Neural crest cell (in vitro differentiated cells): Measurements from ENCODE around the gene GADD45B. TPM values are rescaled to one million over a fixed set of nuclear protein-coding genes. Genes with fewer than 3 reads are reported as not detected.

ENCODE experiments used
- DNase-seq: peaks from one replicate; pipeline ENCODE4 v3.0.0; 2021; ENCODE audit warnings: low read depth, mixed read lengths, low spot score
- H3K27ac Mint-ChIP-seq: one replicate; pipeline ENCODE4 v1.8.0; 2021; ENCODE audit warnings: mild to moderate bottlenecking, mixed read lengths; ENCODE audit not compliant: unreplicated experiment
- H3K27me3 Mint-ChIP-seq: 2 replicates; pipeline ENCODE4 v1.8.0; 2021; ENCODE audit warnings: low read depth, mild to moderate bottlenecking, mixed read lengths
- H3K36me3 Mint-ChIP-seq: 2 replicates; pipeline ENCODE4 v1.8.0; 2021; ENCODE audit warnings: low read depth, mild to moderate bottlenecking, mixed read lengths
- H3K4me1 Mint-ChIP-seq: 2 replicates; pipeline ENCODE4 v1.8.0; 2021; ENCODE audit warnings: mixed read lengths
- H3K4me3 Mint-ChIP-seq: one replicate; pipeline ENCODE4 v1.8.0; 2021; ENCODE audit warnings: mild to moderate bottlenecking, mixed read lengths
- H3K9me3 Mint-ChIP-seq: 2 replicates; pipeline ENCODE4 v1.8.0; 2021; ENCODE audit warnings: mixed read lengths
- total RNA-seq: library from RNA; stranded (reverse); gene quantifications from 2 replicates; pipeline ENCODE4 v1.2.1, GENCODE V29; 2021
- TF ChIP-seq, protein P1 (sequence below): fragments of 200-600 bp; sonication (generic); conservative IDR thresholded peaks from 2 replicates; pipeline ENCODE4 v1.5.0; 2021; ENCODE audit warnings: antibody characterized with exemption, mild to moderate bottlenecking

GADD45B gene
- total RNA-seq, 1 donor from 2014 or later: 4.1 TPM

DNA sequence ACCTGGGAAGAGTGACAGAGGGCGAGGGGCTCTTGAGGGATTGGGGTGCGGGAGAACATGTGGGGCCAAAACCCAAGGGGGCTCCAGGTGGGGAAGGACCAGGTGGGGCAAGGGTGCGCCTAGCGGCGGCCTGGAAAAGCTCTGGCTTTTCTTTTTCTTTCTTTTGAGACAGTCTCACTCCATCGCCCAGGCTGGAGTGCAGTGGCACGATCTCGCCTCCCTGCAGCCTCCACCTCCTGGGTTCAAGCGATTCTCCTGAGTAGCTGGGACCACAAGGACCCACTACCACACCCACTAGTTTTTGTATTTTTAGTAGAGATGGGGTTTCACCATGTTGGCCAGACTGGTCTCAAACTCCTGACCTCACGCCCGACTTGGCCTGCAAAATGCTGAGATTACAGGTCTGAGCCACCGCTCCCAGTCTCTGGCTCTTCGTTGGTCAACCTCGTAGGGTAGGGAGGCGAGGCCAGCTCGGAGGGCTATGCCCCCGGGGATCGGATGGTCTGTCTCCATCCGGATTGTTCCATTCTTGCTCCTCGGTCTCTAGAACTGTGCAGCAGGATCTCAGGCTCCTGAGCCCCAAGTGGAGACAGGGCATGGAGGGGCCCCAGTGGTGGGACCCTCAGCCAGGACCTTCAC is 3.7 kb downstream of the GADD45B start:
- no peak for DNase-seq
- Mint-ChIP-seq H3K36me3 (no peaks in the 10 kb centered on the region), H3K4me1 (peaks cover 27% of the 10 kb centered on the region), H3K9me3 (no peaks in the 10 kb centered on the region), H3K4me3 (peak overlapping the region; percentile 57), H3K27ac (no peak overlapping the region), H3K27me3 (peaks cover 76% of the 10 kb centered on the region)
- TF ChIP-seq, protein P1, sequence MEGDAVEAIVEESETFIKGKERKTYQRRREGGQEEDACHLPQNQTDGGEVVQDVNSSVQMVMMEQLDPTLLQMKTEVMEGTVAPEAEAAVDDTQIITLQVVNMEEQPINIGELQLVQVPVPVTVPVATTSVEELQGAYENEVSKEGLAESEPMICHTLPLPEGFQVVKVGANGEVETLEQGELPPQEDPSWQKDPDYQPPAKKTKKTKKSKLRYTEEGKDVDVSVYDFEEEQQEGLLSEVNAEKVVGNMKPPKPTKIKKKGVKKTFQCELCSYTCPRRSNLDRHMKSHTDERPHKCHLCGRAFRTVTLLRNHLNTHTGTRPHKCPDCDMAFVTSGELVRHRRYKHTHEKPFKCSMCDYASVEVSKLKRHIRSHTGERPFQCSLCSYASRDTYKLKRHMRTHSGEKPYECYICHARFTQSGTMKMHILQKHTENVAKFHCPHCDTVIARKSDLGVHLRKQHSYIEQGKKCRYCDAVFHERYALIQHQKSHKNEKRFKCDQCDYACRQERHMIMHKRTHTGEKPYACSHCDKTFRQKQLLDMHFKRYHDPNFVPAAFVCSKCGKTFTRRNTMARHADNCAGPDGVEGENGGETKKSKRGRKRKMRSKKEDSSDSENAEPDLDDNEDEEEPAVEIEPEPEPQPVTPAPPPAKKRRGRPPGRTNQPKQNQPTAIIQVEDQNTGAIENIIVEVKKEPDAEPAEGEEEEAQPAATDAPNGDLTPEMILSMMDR: peak; percentile 45

DNA sequence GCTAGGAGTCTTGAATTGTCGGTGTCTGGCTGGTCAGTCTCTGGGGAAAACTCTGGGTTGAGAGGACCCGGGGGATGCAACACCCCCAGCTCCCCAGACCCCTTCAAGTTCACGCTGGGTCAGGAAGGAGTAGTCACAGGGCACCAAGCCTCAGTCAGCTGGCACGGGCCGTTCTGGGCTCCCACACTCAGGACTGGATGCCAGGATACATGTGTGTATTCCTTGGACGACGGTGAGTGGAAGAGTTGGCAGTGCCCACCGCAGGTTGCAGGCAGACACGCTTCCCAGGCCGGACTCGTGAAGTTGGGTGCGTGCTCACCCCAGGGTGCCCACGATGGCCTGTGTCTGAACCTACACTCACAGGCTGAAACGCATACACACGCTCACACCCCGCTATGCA is 5.5 kb downstream of the GADD45B start:
- no peak overlapping the region for H3K27ac Mint-ChIP-seq
- no peak overlapping the region for H3K4me3 Mint-ChIP-seq
- no peak for DNase-seq
- H3K36me3 Mint-ChIP-seq: no peaks in the 10 kb centered on the region
- H3K4me1 Mint-ChIP-seq: peaks cover 19% of the 10 kb centered on the region
- no peaks in the 10 kb centered on the region for H3K9me3 Mint-ChIP-seq
- H3K27me3 Mint-ChIP-seq: peaks cover 66% of the 10 kb centered on the region
- TF ChIP-seq, protein P1: no peak

DNA sequence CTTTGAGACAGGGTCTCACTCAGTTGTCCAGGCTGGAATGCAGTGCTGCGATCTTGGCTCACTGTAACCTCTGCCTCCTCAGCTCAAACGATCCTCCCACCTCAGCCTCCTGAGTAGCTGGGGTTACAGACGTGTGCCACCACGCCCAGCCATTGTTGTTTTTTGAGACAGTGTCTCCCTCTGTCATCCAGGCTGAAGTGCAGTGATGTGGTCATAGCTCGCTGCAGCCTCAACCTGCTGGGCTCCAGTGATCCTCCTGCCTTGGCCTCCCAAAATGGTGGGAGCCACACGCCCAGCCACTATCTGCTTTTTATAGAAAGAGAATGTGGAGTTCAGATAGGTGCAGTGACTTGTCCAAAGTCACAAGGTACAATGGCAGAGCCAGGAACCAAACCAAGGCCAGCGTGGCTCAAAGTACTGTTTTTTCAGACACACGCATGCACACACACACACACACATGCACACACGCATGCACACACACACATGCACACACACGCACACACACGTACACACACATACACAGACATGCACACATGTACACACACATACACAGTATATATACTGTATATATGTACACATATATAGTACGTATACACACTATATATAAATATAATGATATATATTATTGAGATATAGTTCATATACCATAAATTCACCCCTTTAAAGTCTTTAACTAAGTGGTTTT is 6.6 kb downstream of the GADD45B start:
- Mint-ChIP-seq H3K27me3 (peaks cover 60% of the 10 kb centered on the region), H3K27ac (no peak overlapping the region), H3K36me3 (no peaks in the 10 kb centered on the region), H3K4me1 (peaks cover 9% of the 10 kb centered on the region), H3K4me3 (no peak overlapping the region), H3K9me3 (no peaks in the 10 kb centered on the region)
- TF ChIP-seq, protein P1: no peak
- no peak for DNase-seq

DNA sequence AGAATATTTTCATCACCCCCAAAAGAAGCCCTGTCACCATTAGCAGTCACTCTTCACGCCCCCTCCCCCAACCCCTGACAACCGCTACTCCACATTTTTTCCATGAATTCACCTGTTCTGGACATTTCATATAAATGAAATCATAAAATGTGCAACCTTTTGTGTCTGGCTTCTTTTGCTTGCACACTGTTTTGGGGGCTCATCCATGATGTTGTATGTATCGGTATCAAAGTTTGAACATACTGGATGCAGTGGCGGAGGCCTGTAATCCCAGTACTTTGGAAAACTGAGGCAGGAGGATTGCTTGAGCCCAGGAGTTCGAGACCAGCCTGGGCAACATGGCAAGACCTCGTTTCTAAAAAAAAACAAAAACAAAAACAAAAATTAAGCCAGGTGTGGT is 7.2 kb downstream of the GADD45B start:
- H3K4me1 Mint-ChIP-seq: peaks cover 6% of the 10 kb centered on the region
- H3K4me3 Mint-ChIP-seq: no peak overlapping the region
- no peaks in the 10 kb centered on the region for H3K36me3 Mint-ChIP-seq
- H3K27ac Mint-ChIP-seq: no peak overlapping the region
- H3K9me3 Mint-ChIP-seq: no peaks in the 10 kb centered on the region
- TF ChIP-seq, protein P1: no peak
- DNase-seq: no peak
- peaks cover 59% of the 10 kb centered on the region for H3K27me3 Mint-ChIP-seq

DNA sequence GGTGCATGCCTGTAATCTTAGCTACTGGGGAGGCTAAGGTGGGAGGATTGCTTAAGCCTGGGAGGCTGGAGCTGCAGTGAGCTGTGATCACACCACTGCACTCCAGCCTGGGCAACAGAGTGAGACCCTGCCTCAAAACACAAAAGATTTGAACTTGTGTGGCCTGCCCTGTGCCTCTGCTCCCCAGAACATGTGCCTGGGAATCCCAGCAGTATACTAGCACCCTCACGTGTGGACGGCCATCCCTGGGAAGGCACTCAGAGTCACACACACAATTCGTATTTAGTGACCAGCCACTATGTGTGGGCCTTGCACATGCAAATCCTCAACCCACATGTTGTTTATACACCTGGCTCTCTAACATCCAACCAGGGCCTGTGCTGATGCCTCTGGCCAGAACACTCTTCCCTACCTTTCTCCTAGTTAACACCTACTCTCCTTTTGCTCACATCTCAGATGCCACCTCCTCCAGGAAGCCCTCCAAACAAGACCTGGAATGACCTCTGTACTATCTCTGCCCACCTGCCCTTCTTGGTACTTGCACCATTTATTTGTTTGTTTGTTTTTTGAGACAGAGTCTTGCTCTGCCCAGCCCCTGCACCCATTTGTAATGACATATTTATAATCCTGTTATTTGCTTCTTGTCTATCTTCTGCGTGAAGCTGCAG is 7.7 kb downstream of the GADD45B start:
- Mint-ChIP-seq H3K27ac (no peak overlapping the region), H3K27me3 (peaks cover 58% of the 10 kb centered on the region), H3K9me3 (no peaks in the 10 kb centered on the region), H3K36me3 (no peaks in the 10 kb centered on the region), H3K4me3 (no peak overlapping the region), H3K4me1 (peaks cover under 1% of the 10 kb centered on the region)
- no peak for DNase-seq
- TF ChIP-seq, protein P1: no peak
